Mucosa of descending colon (tissue), 3 donors: ENCODE results near the gene NR6A1. TPM values are rescaled to one million over a fixed set of nuclear protein-coding genes. Genes with fewer than 3 reads are reported as not detected.
A peak's percentile ranks its signal among the peaks of the same experiment; 100 is the strongest.

Source experiments
- ATAC-seq: fragments of 200-7000 bp; cut with Tn5 transposase; one replicate; pipeline ENCODE4 v1.9.1; 2020; ENCODE audit warnings: mild to moderate bottlenecking, moderate library complexity
- DNase-seq, 3 donors: peaks; one replicate each; pipeline ENCODE4 v3.0.0-alpha.2; 2020
- H3K36me3 ChIP-seq: fragments of 200-600 bp; one replicate; pipeline ENCODE4 v1.8.0; 2021; ENCODE audit warnings: low read depth, mild to moderate bottlenecking
- H3K4me1 ChIP-seq: fragments of 200-600 bp; one replicate; pipeline ENCODE4 v1.8.0; 2021; ENCODE audit warnings: low read depth, mild to moderate bottlenecking
- H3K4me3 ChIP-seq: fragments of 200-600 bp; one replicate; pipeline ENCODE4 v1.8.0; 2021; ENCODE audit warnings: mild to moderate bottlenecking
- H3K9me3 ChIP-seq: fragments of 200-600 bp; one replicate; pipeline ENCODE4 v1.8.0; 2021; ENCODE audit warnings: mild to moderate bottlenecking
- CTCF ChIP-seq: fragments of 200-600 bp; IDR thresholded peaks from one replicate; pipeline ENCODE4 v1.8.0; 2022; ENCODE audit warnings: antibody characterized with exemption, mild to moderate bottlenecking
- intact Hi-C, 2 donors: fragments of 100-400 bp; cut with DNase I in 1 of 2; cut with micrococcal nuclease in 1 of 2; formaldehyde crosslinking; loops; one replicate each; pipeline versions ENCODE4 v1.11.0 to v1.11.1; 2022; cut with DNase I, micrococcal nuclease
- total RNA-seq, 3 donors: library from RNA; stranded (reverse); fragmentation: NEBNext Ultra II Directional in 2 of 3; extraction: Animal tissue kit (Norgen Biotek cat#: 25700) in 2 of 3; gene quantifications; one replicate each; pipeline versions ENCODE4 v1.2.1 to v1.2.4, GENCODE V29; 2021 to 2023
- donor health status: DM: no; HTN: no; CAD: no; lungs with moderate emphysema.
- donor health status: DM: no; HTN: no; CAD: no.
- donor health status: DM: no; HTN: yes; CAD: no.

The NR6A1 gene
- total RNA-seq, 3 donors from 2014 or later = 5.6 to 8.4 (median 7.0) TPM

- intact Hi-C loops = no loop called here
- H3K4me3 ChIP-seq = no peak overlapping the region
- H3K4me1 ChIP-seq = peaks cover 14% of the 10 kb centered on the region
- no peaks in the 10 kb centered on the region for H3K36me3 ChIP-seq
- TF ChIP-seq CTCF = no peak
- no peak for ATAC-seq
- no peak for DNase-seq
- no peaks in the 10 kb centered on the region for H3K9me3 ChIP-seq
These were observed 177.5 kb downstream of the NR6A1 start for GRCh38 chr9:124593651-124594058.

GRCh38 chr9:124593200-124593599 is 177.9 kb downstream of the NR6A1 start:
- TF ChIP-seq CTCF = no peak
- Histone ChIP-seq H3K4me3 (no peak overlapping the region), H3K4me1 (peaks cover 14% of the 10 kb centered on the region), H3K36me3 (no peaks in the 10 kb centered on the region), H3K9me3 (no peaks in the 10 kb centered on the region)
- DNase-seq (no peak), ATAC-seq (no peak)
- intact Hi-C loops = no loop called here

- intact Hi-C loops = no loop called here
- no peak for TF ChIP-seq CTCF
- Histone ChIP-seq H3K9me3 (no peaks in the 10 kb centered on the region), H3K4me1 (peaks cover 14% of the 10 kb centered on the region), H3K4me3 (no peak overlapping the region), H3K36me3 (no peaks in the 10 kb centered on the region)
- ATAC-seq (peak; percentile 94), DNase-seq (peak in 1 of 3 donors; percentile 68)
These were observed 180.0 kb downstream of the NR6A1 start for GRCh38 chr9:124590889-124591641.

GRCh38 chr9:124584631-124585030 is 186.5 kb downstream of the NR6A1 start:
- TF ChIP-seq CTCF = no peak
- H3K9me3 ChIP-seq = no peaks in the 10 kb centered on the region
- DNase-seq (no peak), ATAC-seq (no peak)
- intact Hi-C loops = no loop called here
- no peak overlapping the region for H3K4me3 ChIP-seq
- H3K36me3 ChIP-seq = no peaks in the 10 kb centered on the region
- no peaks in the 10 kb centered on the region for H3K4me1 ChIP-seq

GRCh38 chr9:124583134-124583533 is 188.0 kb downstream of the NR6A1 start:
- ATAC-seq (no peak), DNase-seq (no peak)
- no peak for TF ChIP-seq CTCF
- H3K4me3 ChIP-seq = no peak overlapping the region
- H3K4me1 ChIP-seq = no peaks in the 10 kb centered on the region
- H3K9me3 ChIP-seq = no peaks in the 10 kb centered on the region
- intact Hi-C loops = no loop called here
- H3K36me3 ChIP-seq = no peaks in the 10 kb centered on the region
